ENCODE data around the gene TOX3. TPM values are rescaled to one million over a fixed set of nuclear protein-coding genes. Genes with fewer than 3 reads are reported as not detected.

The TOX3 gene
- total and polyA plus RNA-seq, 2 donors (not counting 3 experiments of a cell fraction or from before 2014, with no cell fraction given), result not detected

DNA sequence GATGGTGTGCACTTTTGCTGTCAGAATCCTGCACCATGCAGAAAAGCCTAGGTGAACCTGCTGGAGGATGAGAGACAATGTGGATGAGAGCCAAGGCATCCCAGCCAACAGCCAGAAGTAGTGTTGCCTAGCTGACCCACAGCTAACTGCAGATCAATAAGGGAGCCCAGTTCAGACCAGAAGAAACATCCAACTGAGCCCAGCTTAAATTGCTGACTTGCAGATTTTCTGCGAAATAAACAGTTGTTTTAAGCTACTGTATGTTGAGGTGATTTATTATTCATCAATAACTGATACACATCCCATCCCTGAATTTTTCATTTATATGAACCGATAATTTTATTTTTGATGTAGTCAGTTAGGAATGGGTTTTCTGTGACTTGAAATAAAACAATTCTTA is 39.2 kb upstream of the TOX3 start:
- no TSS peak for BruUV-seq (replicated peaks)
- CTCF ChIA-PET, result no interaction called here
- dilution Hi-C loops (cut with MboI; ENCODE audit: extremely low pct_ligation_motif_present, low sequenced_read_pairs), result no loop called here

GRCh38 chr16:52584354-52585320 is 37.7 kb upstream of the TOX3 start:
- Histone ChIP-seq H3K4me1 (ENCODE audit: control insufficient read depth, extremely low read depth, insufficient read depth, low read length) (no peaks in the 10 kb centered on the region), H3K9me1 (replicated peaks; ENCODE audit: control insufficient read depth, extremely low read depth, insufficient read depth, low read length) (no peaks in the 10 kb centered on the region), H3K9me3 (replicated peaks; ENCODE audit: control insufficient read depth, insufficient read depth, low read length) (peaks cover 5% of the 10 kb centered on the region), H3K9ac (replicated peaks; ENCODE audit: extremely low read depth, insufficient read depth, low read length) (no peak overlapping the region), H4K20me1 (replicated peaks; ENCODE audit: control insufficient read depth, extremely low read depth, insufficient read depth, low read length) (no peaks in the 10 kb centered on the region), H3K27me3 (ENCODE audit: control insufficient read depth in 2 of 2, insufficient read depth in 2 of 2, low read length in 2 of 2) (no peaks in the 10 kb centered on the region), H2AFZ (ENCODE audit: low read depth, low read length) (no peak overlapping the region), H3K79me2 (ENCODE audit: control insufficient read depth, insufficient read depth, low read length) (no peaks in the 10 kb centered on the region), H3K4me3 (replicated peaks in 1 of 3; ENCODE audit: insufficient read depth in 1 of 3, low read depth in 1 of 3, low read length in 3 of 3) (no peak overlapping the region), H3K4me2 (ENCODE audit: insufficient read depth, low read length) (no peak overlapping the region), H3K27ac (ENCODE audit: insufficient read depth, low read depth, low read length) (no peak overlapping the region), H3K36me3 (ENCODE audit: control insufficient read depth in 2 of 2, extremely low read depth in 1 of 2, insufficient read depth in 2 of 2, low read length in 2 of 2) (no peaks in the 10 kb centered on the region)
- POLR2A ChIA-PET, result no interaction called here
- dilution Hi-C loops (cut with MboI; ENCODE audit: extremely low pct_ligation_motif_present, low sequenced_read_pairs), result no loop called here
- TF ChIP-seq, protein P1, sequence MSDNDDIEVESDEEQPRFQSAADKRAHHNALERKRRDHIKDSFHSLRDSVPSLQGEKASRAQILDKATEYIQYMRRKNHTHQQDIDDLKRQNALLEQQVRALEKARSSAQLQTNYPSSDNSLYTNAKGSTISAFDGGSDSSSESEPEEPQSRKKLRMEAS (IDR thresholded peaks at IDR 0.05; ENCODE audit: insufficient read depth, insufficient read length), result no peak
- no peak for TF ChIP-seq EZH2 (IDR thresholded peaks at IDR 0.05; ENCODE audit: borderline replicate concordance, low read depth, low read length, severe bottlenecking)
- TF ChIP-seq POLR2A (IDR thresholded peaks at IDR 0.05; ENCODE audit: low read depth, low read length), result no peak
- no peak for TF ChIP-seq POLR2AphosphoS5 (IDR thresholded peaks at IDR 0.05; ENCODE audit: insufficient read depth, low read depth, low read length)
- no peak for TF ChIP-seq FOS (IDR thresholded peaks at IDR 0.05; ENCODE audit: borderline replicate concordance, insufficient read depth, low read length)
- no peak for TF ChIP-seq JUN (IDR thresholded peaks at IDR 0.05; ENCODE audit: borderline replicate concordance, insufficient read depth, insufficient read length, low read depth)
- TF ChIP-seq, protein P2, sequence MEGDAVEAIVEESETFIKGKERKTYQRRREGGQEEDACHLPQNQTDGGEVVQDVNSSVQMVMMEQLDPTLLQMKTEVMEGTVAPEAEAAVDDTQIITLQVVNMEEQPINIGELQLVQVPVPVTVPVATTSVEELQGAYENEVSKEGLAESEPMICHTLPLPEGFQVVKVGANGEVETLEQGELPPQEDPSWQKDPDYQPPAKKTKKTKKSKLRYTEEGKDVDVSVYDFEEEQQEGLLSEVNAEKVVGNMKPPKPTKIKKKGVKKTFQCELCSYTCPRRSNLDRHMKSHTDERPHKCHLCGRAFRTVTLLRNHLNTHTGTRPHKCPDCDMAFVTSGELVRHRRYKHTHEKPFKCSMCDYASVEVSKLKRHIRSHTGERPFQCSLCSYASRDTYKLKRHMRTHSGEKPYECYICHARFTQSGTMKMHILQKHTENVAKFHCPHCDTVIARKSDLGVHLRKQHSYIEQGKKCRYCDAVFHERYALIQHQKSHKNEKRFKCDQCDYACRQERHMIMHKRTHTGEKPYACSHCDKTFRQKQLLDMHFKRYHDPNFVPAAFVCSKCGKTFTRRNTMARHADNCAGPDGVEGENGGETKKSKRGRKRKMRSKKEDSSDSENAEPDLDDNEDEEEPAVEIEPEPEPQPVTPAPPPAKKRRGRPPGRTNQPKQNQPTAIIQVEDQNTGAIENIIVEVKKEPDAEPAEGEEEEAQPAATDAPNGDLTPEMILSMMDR (IDR thresholded peaks at IDR 0.05; ENCODE audit: extremely low read depth in 1 of 2, insufficient read depth in 1 of 2, low read depth in 1 of 2, low read length in 2 of 2), result no peak
- TF ChIP-seq GATA2 (IDR thresholded peaks at IDR 0.05; ENCODE audit: insufficient read depth, insufficient read length, low read depth, low read length), result no peak
- no peak for TF ChIP-seq MYC (IDR thresholded peaks at IDR 0.05; ENCODE audit: low read depth, low read length)
- no TSS peak for BruUV-seq (replicated peaks)
- CTCF ChIA-PET, result no interaction called here
- intact Hi-C loops (cut with micrococcal nuclease), result no loop called here
- DNase-seq (ENCODE audit: low read depth, low spot score) (no peak), FAIRE-seq (no peak)

More for the DNA sequence above, 39.2 kb upstream of the TOX3 start:
- no peak overlapping the region for H3K9ac ChIP-seq (replicated peaks; ENCODE audit: extremely low read depth, insufficient read depth, low read length)
- no peaks in the 10 kb centered on the region for H3K4me1 ChIP-seq (ENCODE audit: control insufficient read depth, extremely low read depth, insufficient read depth, low read length)
- no peaks in the 10 kb centered on the region for H4K20me1 ChIP-seq (replicated peaks; ENCODE audit: control insufficient read depth, extremely low read depth, insufficient read depth, low read length)
- POLR2A ChIA-PET, result no interaction called here
- no peak overlapping the region for H3K4me3 ChIP-seq (replicated peaks in 1 of 3; ENCODE audit: insufficient read depth in 1 of 3, low read depth in 1 of 3, low read length in 3 of 3)
- no peaks in the 10 kb centered on the region for H3K9me1 ChIP-seq (replicated peaks; ENCODE audit: control insufficient read depth, extremely low read depth, insufficient read depth, low read length)
- H3K4me2 ChIP-seq (ENCODE audit: insufficient read depth, low read length), result no peak overlapping the region
- FAIRE-seq (no peak), DNase-seq (ENCODE audit: low read depth, low spot score) (no peak)
- H3K27ac ChIP-seq (ENCODE audit: insufficient read depth, low read depth, low read length), result no peak overlapping the region
- no peak overlapping the region for H2AFZ ChIP-seq (ENCODE audit: low read depth, low read length)
- H3K36me3 ChIP-seq (ENCODE audit: control insufficient read depth in 2 of 2, extremely low read depth in 1 of 2, insufficient read depth in 2 of 2, low read length in 2 of 2), result no peaks in the 10 kb centered on the region
- TF ChIP-seq FOS (IDR thresholded peaks at IDR 0.05; ENCODE audit: borderline replicate concordance, insufficient read depth, low read length) (no peak), POLR2AphosphoS5 (IDR thresholded peaks at IDR 0.05; ENCODE audit: insufficient read depth, low read depth, low read length) (no peak)
- TF ChIP-seq, protein P1 (IDR thresholded peaks at IDR 0.05; ENCODE audit: insufficient read depth, insufficient read length), result no peak
- intact Hi-C loops (cut with micrococcal nuclease), result no loop called here
- no peaks in the 10 kb centered on the region for H3K27me3 ChIP-seq (ENCODE audit: control insufficient read depth in 2 of 2, insufficient read depth in 2 of 2, low read length in 2 of 2)
- no peaks in the 10 kb centered on the region for H3K79me2 ChIP-seq (ENCODE audit: control insufficient read depth, insufficient read depth, low read length)
- peaks cover 5% of the 10 kb centered on the region for H3K9me3 ChIP-seq (replicated peaks; ENCODE audit: control insufficient read depth, insufficient read depth, low read length)
